H9 (cell line): ENCODE data around the gene CXCR4. TPM values are rescaled to one million over a fixed set of nuclear protein-coding genes. Genes with fewer than 3 reads are reported as not detected.

Experiments used
- DNase-seq: peaks from one replicate; pipeline ENCODE4 v3.0.0-alpha.2; 2017
- H2AFZ ChIP-seq: one replicate; pipeline ENCODE4 v1.6.1; 2013; ENCODE audit warnings: mild to moderate bottlenecking, low read length, control low read depth, moderate library complexity
- H2AK5ac ChIP-seq: 2 replicates; pipeline ENCODE4 v1.6.1; 2013; ENCODE audit warnings: low read length, control low read depth, mixed read lengths; ENCODE audit not compliant: insufficient read length
- H2BK120ac ChIP-seq: one replicate; pipeline ENCODE4 v1.6.1; 2013; ENCODE audit warnings: low read depth, mild to moderate bottlenecking, low read length, control low read depth, inconsistent platforms; ENCODE audit not compliant: poor library complexity, severe bottlenecking
- H2BK12ac ChIP-seq: 2 replicates; pipeline ENCODE4 v1.6.1; 2013; ENCODE audit warnings: low read length, control low read depth, mixed read lengths, low read depth; ENCODE audit not compliant: insufficient read length
- H2BK15ac ChIP-seq: 2 replicates; pipeline ENCODE4 v1.6.1; 2013; ENCODE audit warnings: low read depth, low read length, control low read depth
- H2BK20ac ChIP-seq: one replicate; pipeline ENCODE4 v1.6.1; 2013; ENCODE audit warnings: low read depth, mild to moderate bottlenecking, low read length, control low read depth, inconsistent platforms; ENCODE audit not compliant: poor library complexity, severe bottlenecking
- H2BK5ac ChIP-seq: 2 replicates; pipeline ENCODE4 v1.6.1; 2013; ENCODE audit warnings: low read length, control low read depth, mixed read lengths; ENCODE audit not compliant: insufficient read length
- H3K14ac ChIP-seq: 2 replicates; pipeline ENCODE4 v1.6.1; 2013; ENCODE audit warnings: low read length, control low read depth; ENCODE audit not compliant: insufficient read depth
- H3K18ac ChIP-seq: 2 replicates; pipeline ENCODE4 v1.6.1; 2013; ENCODE audit warnings: low read depth, mild to moderate bottlenecking, mixed read lengths, low read length, control low read depth; ENCODE audit not compliant: insufficient read length
- H3K23ac ChIP-seq: 2 replicates; pipeline ENCODE4 v1.6.1; 2013; ENCODE audit warnings: low read length, control low read depth, mixed read lengths, low read depth; ENCODE audit not compliant: insufficient read length
- H3K23me2 ChIP-seq: 2 replicates; pipeline ENCODE4 v1.6.1; 2013; ENCODE audit warnings: low read depth, mild to moderate bottlenecking, mixed read lengths, low read length, control low read depth; ENCODE audit not compliant: insufficient read length, poor library complexity, severe bottlenecking
- H3K27ac ChIP-seq: 2 replicates; pipeline ENCODE4 v1.5.1; 2013; ENCODE audit warnings: low read length, control low read depth, mixed read lengths, low read depth; ENCODE audit not compliant: insufficient read length
- H3K27me3 ChIP-seq: 2 replicates; pipeline ENCODE4 v1.6.1; 2013; ENCODE audit warnings: low read length, control low read depth, inconsistent platforms; ENCODE audit not compliant: insufficient read depth
- H3K4ac ChIP-seq: 2 replicates; pipeline ENCODE4 v1.6.1; 2013; ENCODE audit warnings: low read depth, mild to moderate bottlenecking, control low read depth, inconsistent platforms, low read length, moderate library complexity
- H3K4me1 ChIP-seq: 2 replicates; pipeline ENCODE4 v1.6.1; 2013; ENCODE audit warnings: low read length, control low read depth, inconsistent platforms; ENCODE audit not compliant: insufficient read depth
- H3K4me2 ChIP-seq: 2 replicates; pipeline ENCODE4 v1.6.1; 2013; ENCODE audit warnings: low read length, control low read depth, mixed read lengths; ENCODE audit not compliant: insufficient read length, insufficient read depth
- H3K56ac ChIP-seq: 2 replicates; pipeline ENCODE4 v1.6.1; 2013; ENCODE audit warnings: low read depth, mild to moderate bottlenecking, mixed read lengths, low read length, control low read depth; ENCODE audit not compliant: insufficient read length
- H3K79me1 ChIP-seq: 2 replicates; pipeline ENCODE4 v1.6.1; 2013; ENCODE audit warnings: low read depth, mild to moderate bottlenecking, moderate library complexity, low read length, control low read depth, inconsistent platforms; ENCODE audit not compliant: insufficient read depth, poor library complexity, severe bottlenecking
- H3K79me2 ChIP-seq: 2 replicates; pipeline ENCODE4 v1.6.1; 2013; ENCODE audit warnings: low read length, control low read depth, inconsistent platforms; ENCODE audit not compliant: insufficient read depth
- H3K9ac ChIP-seq: 2 replicates; pipeline ENCODE4 v1.6.1; 2013; ENCODE audit warnings: low read length, control low read depth, mixed read lengths; ENCODE audit not compliant: insufficient read length; ENCODE audit errors: extremely low read depth
- H3K9me3 ChIP-seq: one replicate; pipeline ENCODE4 v1.6.1; 2013; ENCODE audit warnings: low read depth, low read length, inconsistent platforms; ENCODE audit not compliant: control insufficient read depth
- H3T11ph ChIP-seq: one replicate; pipeline ENCODE4 v1.6.1; 2013; ENCODE audit warnings: mild to moderate bottlenecking, low read length, control low read depth, inconsistent platforms
- H4K20me1 ChIP-seq: one replicate; pipeline ENCODE4 v1.6.1; 2013; ENCODE audit not compliant: control insufficient read depth, insufficient read length, insufficient read depth
- H4K5ac ChIP-seq: 2 replicates; pipeline ENCODE4 v1.6.1; 2013; ENCODE audit warnings: low read depth, mild to moderate bottlenecking, mixed read lengths, low read length, control low read depth; ENCODE audit not compliant: insufficient read length
- H4K8ac ChIP-seq: replicated peaks from 2 replicates; pipeline ENCODE4 v1.6.1; 2013; ENCODE audit warnings: low read length, control low read depth, mixed read lengths, low read depth; ENCODE audit not compliant: insufficient read length
- H4K91ac ChIP-seq: 2 replicates; pipeline ENCODE4 v1.6.1; 2013; ENCODE audit warnings: low read depth, mild to moderate bottlenecking, moderate library complexity, mixed read lengths, low read length, control low read depth; ENCODE audit not compliant: insufficient read length
- H3K27ac Mint-ChIP-seq, 3 experiments: 2 replicates in 2 of 3; 3 replicates in 1 of 3; pipeline ENCODE4 v1.8.0; 2020 to 2021; ENCODE audit warnings: mixed read lengths in 3 of 3, mild to moderate bottlenecking in 1 of 3, moderate library complexity in 1 of 3
- H3K27me3 Mint-ChIP-seq: 2 replicates; pipeline ENCODE4 v1.8.0; 2021; ENCODE audit warnings: low read depth, mild to moderate bottlenecking, moderate library complexity, mixed read lengths
- H3K36me3 Mint-ChIP-seq, 3 experiments: 2 replicates in 2 of 3; 3 replicates in 1 of 3; pipeline ENCODE4 v1.8.0; 2020 to 2021; ENCODE audit warnings: low read depth in 3 of 3, mixed read lengths in 3 of 3; ENCODE audit not compliant: insufficient read depth in 1 of 3
- H3K4me1 Mint-ChIP-seq, 2 experiments: 2 replicates each; pipeline ENCODE4 v1.8.0; 2020; ENCODE audit warnings: mixed read lengths in 2 of 2
- H3K4me3 Mint-ChIP-seq, 2 experiments: 2 replicates in 1 of 2; 3 replicates in 1 of 2; pipeline ENCODE4 v1.8.0; 2020 to 2021; ENCODE audit warnings: mild to moderate bottlenecking in 2 of 2, mixed read lengths in 2 of 2, moderate library complexity in 1 of 2
- H3K9me3 Mint-ChIP-seq, 2 experiments: 2 replicates in 1 of 2; 3 replicates in 1 of 2; pipeline ENCODE4 v1.8.0; 2020; ENCODE audit warnings: mild to moderate bottlenecking in 2 of 2, mixed read lengths in 2 of 2, moderate library complexity in 1 of 2
- WGBS: extraction: QIAGEN DNeasy Blood & Tissue Kit; methylation state at CpG from one replicate; pipeline ENCODE4 v1.1.7; 2013; ENCODE audit warnings: missing lambda C conversion rate, low lambda C conversion rate, mixed read lengths; ENCODE audit not compliant: insufficient read length; ENCODE audit errors: extremely low coverage; 5-methylcytosine and 5-hydroxymethylcytosine counted together
- total RNA-seq: library from RNA; stranded (reverse); gene quantifications from 2 replicates; pipeline ENCODE4 v1.2.1, GENCODE V29; 2021
- TF ChIP-seq, protein P1 (sequence below): fragments of 200-600 bp; sonication (generic); conservative IDR thresholded peaks from 3 replicates; pipeline ENCODE4 v1.8.0; 2021; ENCODE audit warnings: antibody characterized with exemption, mild to moderate bottlenecking

The CXCR4 gene
- total RNA-seq, 1 experiment from 2014 or later, result 1.0 TPM

DNA sequence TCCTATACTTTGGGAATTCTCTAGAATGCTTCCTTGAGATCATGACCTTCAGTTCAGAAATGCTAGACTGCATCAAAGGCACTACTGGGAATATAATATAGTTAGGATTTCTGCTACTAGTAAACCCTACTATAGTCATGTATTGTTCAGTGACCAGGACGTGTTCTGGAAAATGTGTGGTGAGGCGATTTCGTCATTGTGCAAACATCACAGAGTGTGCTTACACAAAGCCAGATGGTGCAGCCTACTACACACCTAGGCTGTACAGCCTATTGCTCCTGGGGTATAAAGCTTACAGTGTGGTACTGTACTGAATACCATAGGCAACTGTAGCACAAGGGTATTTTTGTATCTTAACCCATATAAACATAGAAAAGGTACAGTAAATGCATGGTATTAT lies 13.0 kb downstream of the CXCR4 start:
- Histone ChIP-seq H2BK15ac (no peak overlapping the region), H3K23me2 (no peaks in the 10 kb centered on the region), H3K18ac (no peak overlapping the region), H3K79me2 (no peaks in the 10 kb centered on the region), H4K8ac (no peak overlapping the region), H2AK5ac (no peak overlapping the region), H2BK12ac (no peak overlapping the region), H4K5ac (no peak overlapping the region), H2AFZ (no peak overlapping the region), H3K56ac (no peak overlapping the region), H3K4me1 (no peaks in the 10 kb centered on the region), H3K79me1 (no peaks in the 10 kb centered on the region), H3K4me2 (no peak overlapping the region), H3K27me3 (no peaks in the 10 kb centered on the region), H3K9me3 (no peaks in the 10 kb centered on the region), H3K27ac (no peak overlapping the region), H2BK5ac (no peak overlapping the region), H4K91ac (no peak overlapping the region), H4K20me1 (no peaks in the 10 kb centered on the region), H3K4ac (no peak overlapping the region), H3K23ac (no peak overlapping the region), H3T11ph (no peak overlapping the region), H2BK20ac (no peak overlapping the region), H3K9ac (no peak overlapping the region), H2BK120ac (no peak overlapping the region), H3K14ac (no peak overlapping the region)
- Mint-ChIP-seq H3K36me3 (no peaks in the 10 kb centered on the region), H3K27ac (no peak overlapping the region), H3K4me1 (no peaks in the 10 kb centered on the region), H3K9me3 (no peaks in the 10 kb centered on the region), H3K4me3 (no peak overlapping the region), H3K27me3 (no peaks in the 10 kb centered on the region; the same call in 1 of the 2 replicates)
- no peak for DNase-seq
- no CpG with 5 or more reads among the region's 3 CpGs for WGBS
- TF ChIP-seq, protein P1, sequence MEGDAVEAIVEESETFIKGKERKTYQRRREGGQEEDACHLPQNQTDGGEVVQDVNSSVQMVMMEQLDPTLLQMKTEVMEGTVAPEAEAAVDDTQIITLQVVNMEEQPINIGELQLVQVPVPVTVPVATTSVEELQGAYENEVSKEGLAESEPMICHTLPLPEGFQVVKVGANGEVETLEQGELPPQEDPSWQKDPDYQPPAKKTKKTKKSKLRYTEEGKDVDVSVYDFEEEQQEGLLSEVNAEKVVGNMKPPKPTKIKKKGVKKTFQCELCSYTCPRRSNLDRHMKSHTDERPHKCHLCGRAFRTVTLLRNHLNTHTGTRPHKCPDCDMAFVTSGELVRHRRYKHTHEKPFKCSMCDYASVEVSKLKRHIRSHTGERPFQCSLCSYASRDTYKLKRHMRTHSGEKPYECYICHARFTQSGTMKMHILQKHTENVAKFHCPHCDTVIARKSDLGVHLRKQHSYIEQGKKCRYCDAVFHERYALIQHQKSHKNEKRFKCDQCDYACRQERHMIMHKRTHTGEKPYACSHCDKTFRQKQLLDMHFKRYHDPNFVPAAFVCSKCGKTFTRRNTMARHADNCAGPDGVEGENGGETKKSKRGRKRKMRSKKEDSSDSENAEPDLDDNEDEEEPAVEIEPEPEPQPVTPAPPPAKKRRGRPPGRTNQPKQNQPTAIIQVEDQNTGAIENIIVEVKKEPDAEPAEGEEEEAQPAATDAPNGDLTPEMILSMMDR, result no peak
